B cell (primary cell): ENCODE results near the gene CISD2.
"Not testable (repeated sequence)": the region's sequence is repeated elsewhere in the genome, so short reads cannot be mapped to it uniquely, and the experiment has no call there.

Experiments
- CTCF ChIP-seq: fragments of 200-600 bp; IDR thresholded peaks from one replicate; pipeline ENCODE4 v1.8.0; 2022; ENCODE audit warnings: antibody characterized with exemption, mild to moderate bottlenecking
- EZH2 ChIP-seq: IDR thresholded peaks from 2 replicates; pipeline ENCODE4 v1.6.1; 2012; ENCODE audit warnings: borderline replicate concordance, low read depth, mild to moderate bottlenecking, moderate library complexity, low read length; ENCODE audit not compliant: insufficient read depth, poor library complexity, severe bottlenecking

GRCh38 chr4:102888570-102888969 lies 19.8 kb downstream of the CISD2 start:
- not testable (repeated sequence) for TF ChIP-seq CTCF, EZH2
